H9 (cell line): ENCODE data around the gene RNF213. TPM values are rescaled to one million over a fixed set of nuclear protein-coding genes. Genes with fewer than 3 reads are reported as not detected.

Experiments used
- DNase-seq: peaks from one replicate; pipeline ENCODE4 v3.0.0-alpha.2; 2017
- H2AFZ ChIP-seq: one replicate; pipeline ENCODE4 v1.6.1; 2013; ENCODE audit warnings: mild to moderate bottlenecking, low read length, control low read depth, moderate library complexity
- H2AK5ac ChIP-seq: 2 replicates; pipeline ENCODE4 v1.6.1; 2013; ENCODE audit warnings: low read length, control low read depth, mixed read lengths; ENCODE audit not compliant: insufficient read length
- H2BK120ac ChIP-seq: one replicate; pipeline ENCODE4 v1.6.1; 2013; ENCODE audit warnings: low read depth, mild to moderate bottlenecking, low read length, control low read depth, inconsistent platforms; ENCODE audit not compliant: poor library complexity, severe bottlenecking
- H2BK12ac ChIP-seq: 2 replicates; pipeline ENCODE4 v1.6.1; 2013; ENCODE audit warnings: low read length, control low read depth, mixed read lengths, low read depth; ENCODE audit not compliant: insufficient read length
- H2BK15ac ChIP-seq: 2 replicates; pipeline ENCODE4 v1.6.1; 2013; ENCODE audit warnings: low read depth, low read length, control low read depth
- H2BK20ac ChIP-seq: one replicate; pipeline ENCODE4 v1.6.1; 2013; ENCODE audit warnings: low read depth, mild to moderate bottlenecking, low read length, control low read depth, inconsistent platforms; ENCODE audit not compliant: poor library complexity, severe bottlenecking
- H2BK5ac ChIP-seq: 2 replicates; pipeline ENCODE4 v1.6.1; 2013; ENCODE audit warnings: low read length, control low read depth, mixed read lengths; ENCODE audit not compliant: insufficient read length
- H3K14ac ChIP-seq: 2 replicates; pipeline ENCODE4 v1.6.1; 2013; ENCODE audit warnings: low read length, control low read depth; ENCODE audit not compliant: insufficient read depth
- H3K18ac ChIP-seq: 2 replicates; pipeline ENCODE4 v1.6.1; 2013; ENCODE audit warnings: low read depth, mild to moderate bottlenecking, mixed read lengths, low read length, control low read depth; ENCODE audit not compliant: insufficient read length
- H3K23ac ChIP-seq: 2 replicates; pipeline ENCODE4 v1.6.1; 2013; ENCODE audit warnings: low read length, control low read depth, mixed read lengths, low read depth; ENCODE audit not compliant: insufficient read length
- H3K23me2 ChIP-seq: 2 replicates; pipeline ENCODE4 v1.6.1; 2013; ENCODE audit warnings: low read depth, mild to moderate bottlenecking, mixed read lengths, low read length, control low read depth; ENCODE audit not compliant: insufficient read length, poor library complexity, severe bottlenecking
- H3K27ac ChIP-seq: 2 replicates; pipeline ENCODE4 v1.5.1; 2013; ENCODE audit warnings: low read length, control low read depth, mixed read lengths, low read depth; ENCODE audit not compliant: insufficient read length
- H3K27me3 ChIP-seq: 2 replicates; pipeline ENCODE4 v1.6.1; 2013; ENCODE audit warnings: low read length, control low read depth, inconsistent platforms; ENCODE audit not compliant: insufficient read depth
- H3K4ac ChIP-seq: 2 replicates; pipeline ENCODE4 v1.6.1; 2013; ENCODE audit warnings: low read depth, mild to moderate bottlenecking, control low read depth, inconsistent platforms, low read length, moderate library complexity
- H3K4me1 ChIP-seq: 2 replicates; pipeline ENCODE4 v1.6.1; 2013; ENCODE audit warnings: low read length, control low read depth, inconsistent platforms; ENCODE audit not compliant: insufficient read depth
- H3K4me2 ChIP-seq: 2 replicates; pipeline ENCODE4 v1.6.1; 2013; ENCODE audit warnings: low read length, control low read depth, mixed read lengths; ENCODE audit not compliant: insufficient read length, insufficient read depth
- H3K56ac ChIP-seq: 2 replicates; pipeline ENCODE4 v1.6.1; 2013; ENCODE audit warnings: low read depth, mild to moderate bottlenecking, mixed read lengths, low read length, control low read depth; ENCODE audit not compliant: insufficient read length
- H3K79me1 ChIP-seq: 2 replicates; pipeline ENCODE4 v1.6.1; 2013; ENCODE audit warnings: low read depth, mild to moderate bottlenecking, moderate library complexity, low read length, control low read depth, inconsistent platforms; ENCODE audit not compliant: insufficient read depth, poor library complexity, severe bottlenecking
- H3K79me2 ChIP-seq: 2 replicates; pipeline ENCODE4 v1.6.1; 2013; ENCODE audit warnings: low read length, control low read depth, inconsistent platforms; ENCODE audit not compliant: insufficient read depth
- H3K9ac ChIP-seq: 2 replicates; pipeline ENCODE4 v1.6.1; 2013; ENCODE audit warnings: low read length, control low read depth, mixed read lengths; ENCODE audit not compliant: insufficient read length; ENCODE audit errors: extremely low read depth
- H3K9me3 ChIP-seq: one replicate; pipeline ENCODE4 v1.6.1; 2013; ENCODE audit warnings: low read depth, low read length, inconsistent platforms; ENCODE audit not compliant: control insufficient read depth
- H3T11ph ChIP-seq: one replicate; pipeline ENCODE4 v1.6.1; 2013; ENCODE audit warnings: mild to moderate bottlenecking, low read length, control low read depth, inconsistent platforms
- H4K20me1 ChIP-seq: one replicate; pipeline ENCODE4 v1.6.1; 2013; ENCODE audit not compliant: control insufficient read depth, insufficient read length, insufficient read depth
- H4K5ac ChIP-seq: 2 replicates; pipeline ENCODE4 v1.6.1; 2013; ENCODE audit warnings: low read depth, mild to moderate bottlenecking, mixed read lengths, low read length, control low read depth; ENCODE audit not compliant: insufficient read length
- H4K8ac ChIP-seq: replicated peaks from 2 replicates; pipeline ENCODE4 v1.6.1; 2013; ENCODE audit warnings: low read length, control low read depth, mixed read lengths, low read depth; ENCODE audit not compliant: insufficient read length
- H4K91ac ChIP-seq: 2 replicates; pipeline ENCODE4 v1.6.1; 2013; ENCODE audit warnings: low read depth, mild to moderate bottlenecking, moderate library complexity, mixed read lengths, low read length, control low read depth; ENCODE audit not compliant: insufficient read length
- H3K27ac Mint-ChIP-seq, 3 experiments: 2 replicates in 2 of 3; 3 replicates in 1 of 3; pipeline ENCODE4 v1.8.0; 2020 to 2021; ENCODE audit warnings: mixed read lengths in 3 of 3, mild to moderate bottlenecking in 1 of 3, moderate library complexity in 1 of 3
- H3K27me3 Mint-ChIP-seq: 2 replicates; pipeline ENCODE4 v1.8.0; 2021; ENCODE audit warnings: low read depth, mild to moderate bottlenecking, moderate library complexity, mixed read lengths
- H3K36me3 Mint-ChIP-seq, 3 experiments: 2 replicates in 2 of 3; 3 replicates in 1 of 3; pipeline ENCODE4 v1.8.0; 2020 to 2021; ENCODE audit warnings: low read depth in 3 of 3, mixed read lengths in 3 of 3; ENCODE audit not compliant: insufficient read depth in 1 of 3
- H3K4me1 Mint-ChIP-seq, 2 experiments: 2 replicates each; pipeline ENCODE4 v1.8.0; 2020; ENCODE audit warnings: mixed read lengths in 2 of 2
- H3K4me3 Mint-ChIP-seq, 2 experiments: 2 replicates in 1 of 2; 3 replicates in 1 of 2; pipeline ENCODE4 v1.8.0; 2020 to 2021; ENCODE audit warnings: mild to moderate bottlenecking in 2 of 2, mixed read lengths in 2 of 2, moderate library complexity in 1 of 2
- H3K9me3 Mint-ChIP-seq, 2 experiments: 2 replicates in 1 of 2; 3 replicates in 1 of 2; pipeline ENCODE4 v1.8.0; 2020; ENCODE audit warnings: mild to moderate bottlenecking in 2 of 2, mixed read lengths in 2 of 2, moderate library complexity in 1 of 2
- WGBS: extraction: QIAGEN DNeasy Blood & Tissue Kit; methylation state at CpG from one replicate; pipeline ENCODE4 v1.1.7; 2013; ENCODE audit warnings: missing lambda C conversion rate, low lambda C conversion rate, mixed read lengths; ENCODE audit not compliant: insufficient read length; ENCODE audit errors: extremely low coverage; 5-methylcytosine and 5-hydroxymethylcytosine counted together
- total RNA-seq: library from RNA; stranded (reverse); gene quantifications from 2 replicates; pipeline ENCODE4 v1.2.1, GENCODE V29; 2021
- TF ChIP-seq, protein P1 (sequence below): fragments of 200-600 bp; sonication (generic); conservative IDR thresholded peaks from 3 replicates; pipeline ENCODE4 v1.8.0; 2021; ENCODE audit warnings: antibody characterized with exemption, mild to moderate bottlenecking

The RNF213 gene
- total RNA-seq, 1 experiment from 2014 or later = 34.3 TPM

DNA sequence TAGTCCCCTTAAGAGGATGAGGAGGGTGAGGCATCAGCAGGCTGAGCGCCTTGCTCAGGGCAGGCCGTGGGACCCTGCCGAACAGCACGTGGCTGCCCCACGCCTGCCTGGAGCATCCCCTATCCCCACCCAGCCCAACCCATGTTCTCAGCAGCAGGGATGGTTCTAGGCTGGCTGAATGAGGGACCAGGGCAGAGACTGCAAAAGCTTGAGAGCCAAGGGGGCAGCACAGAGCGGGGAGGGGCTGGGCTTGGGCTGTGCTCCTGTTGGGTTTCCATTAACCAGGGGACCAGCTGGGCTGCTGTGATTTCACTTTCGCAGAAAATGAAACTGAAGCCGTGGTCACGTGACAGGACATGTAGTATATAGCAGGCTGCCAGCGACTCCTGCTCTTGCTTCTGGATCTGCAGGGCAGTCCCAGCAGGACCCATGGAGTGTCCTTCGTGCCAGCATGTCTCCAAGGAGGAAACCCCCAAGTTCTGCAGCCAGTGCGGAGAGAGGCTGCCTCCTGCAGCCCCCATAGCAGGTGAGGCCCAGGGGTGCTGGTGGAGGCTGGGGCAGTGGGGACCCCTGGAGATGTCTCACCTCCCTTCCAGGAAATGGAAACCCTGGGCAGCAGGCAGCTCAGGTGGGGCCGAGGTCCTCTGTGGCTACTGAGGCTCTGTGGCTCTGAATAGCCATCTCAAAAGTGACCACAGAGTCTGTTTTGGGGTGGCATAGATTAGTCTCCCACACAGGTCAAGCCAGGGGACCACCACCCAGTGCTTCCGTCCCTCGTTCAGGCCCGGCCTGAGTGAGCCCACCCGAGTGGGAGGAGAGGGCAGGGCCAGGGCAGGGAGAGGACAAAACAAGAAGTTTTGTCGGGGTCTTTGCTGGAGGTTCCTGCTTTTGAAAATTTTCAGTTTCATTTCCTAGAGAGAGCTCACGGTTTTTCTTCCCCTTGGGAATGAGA lies 2.9 kb downstream of the RNF213 start:
- Histone ChIP-seq H3K23ac (no peak overlapping the region), H2BK20ac (no peak overlapping the region), H2AK5ac (no peak overlapping the region), H3K14ac (no peak overlapping the region; the same call in 1 of the 2 replicates), H3K9me3 (no peaks in the 10 kb centered on the region), H2BK12ac (no peak overlapping the region), H3K79me2 (no peaks in the 10 kb centered on the region), H3K4ac (no peak overlapping the region; the same call in 1 of the 2 replicates), H2BK120ac (no peak overlapping the region), H3K4me1 (peaks cover 7% of the 10 kb centered on the region; the same call in 1 of the 2 replicates), H3K4me2 (no peak overlapping the region), H2BK15ac (no peak overlapping the region), H3K9ac (no peak overlapping the region), H3K56ac (no peak overlapping the region), H4K91ac (no peak overlapping the region), H3K27me3 (no peaks in the 10 kb centered on the region), H3K79me1 (no peaks in the 10 kb centered on the region), H3K23me2 (no peaks in the 10 kb centered on the region), H4K5ac (no peak overlapping the region), H2BK5ac (no peak overlapping the region), H3K18ac (no peak overlapping the region), H3K27ac (no peak overlapping the region), H3T11ph (no peak overlapping the region), H4K20me1 (no peaks in the 10 kb centered on the region), H2AFZ (no peak overlapping the region), H4K8ac (no peak overlapping the region)
- peaks cover 17 to 25% (median 17%) of the 10 kb centered on the region in 3 experiments for H3K36me3 Mint-ChIP-seq
- peak overlapping the region in 1 of 2 experiments; percentile 50; a peak in 1 of 5 replicates for H3K4me3 Mint-ChIP-seq
- WGBS = no CpG with 5 or more reads among the region's 19 CpGs
- peak; percentile 62 for DNase-seq
- H3K4me1 Mint-ChIP-seq = peaks cover 25 to 32% of the 10 kb centered on the region in 2 experiments
- H3K27me3 Mint-ChIP-seq = no peaks in the 10 kb centered on the region
- TF ChIP-seq, protein P1, sequence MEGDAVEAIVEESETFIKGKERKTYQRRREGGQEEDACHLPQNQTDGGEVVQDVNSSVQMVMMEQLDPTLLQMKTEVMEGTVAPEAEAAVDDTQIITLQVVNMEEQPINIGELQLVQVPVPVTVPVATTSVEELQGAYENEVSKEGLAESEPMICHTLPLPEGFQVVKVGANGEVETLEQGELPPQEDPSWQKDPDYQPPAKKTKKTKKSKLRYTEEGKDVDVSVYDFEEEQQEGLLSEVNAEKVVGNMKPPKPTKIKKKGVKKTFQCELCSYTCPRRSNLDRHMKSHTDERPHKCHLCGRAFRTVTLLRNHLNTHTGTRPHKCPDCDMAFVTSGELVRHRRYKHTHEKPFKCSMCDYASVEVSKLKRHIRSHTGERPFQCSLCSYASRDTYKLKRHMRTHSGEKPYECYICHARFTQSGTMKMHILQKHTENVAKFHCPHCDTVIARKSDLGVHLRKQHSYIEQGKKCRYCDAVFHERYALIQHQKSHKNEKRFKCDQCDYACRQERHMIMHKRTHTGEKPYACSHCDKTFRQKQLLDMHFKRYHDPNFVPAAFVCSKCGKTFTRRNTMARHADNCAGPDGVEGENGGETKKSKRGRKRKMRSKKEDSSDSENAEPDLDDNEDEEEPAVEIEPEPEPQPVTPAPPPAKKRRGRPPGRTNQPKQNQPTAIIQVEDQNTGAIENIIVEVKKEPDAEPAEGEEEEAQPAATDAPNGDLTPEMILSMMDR = no peak
- peak overlapping the region in 2 of 3 experiments; percentile 75 to 85; a peak in 4 of 7 replicates for H3K27ac Mint-ChIP-seq
- H3K9me3 Mint-ChIP-seq = no peaks in the 10 kb centered on the region; a peak in 1 of 5 replicates
